Stimulated activated CD4-positive, alpha-beta T cell treated with anti-CD3 and anti-CD28 coated beads, TNF-alpha, amount 100 ng/mL, for 4 hours (primary cell): ENCODE data around the gene AKAP12.
"Not testable (repeated sequence)": the region's sequence is repeated elsewhere in the genome, so short reads cannot be mapped to it uniquely, and the experiment has no call there.

Experiments
- DNase-seq, 3 experiments: peaks; one replicate each; pipeline ENCODE4 v3.0.0-alpha.2; 2020; ENCODE audit warnings: low read depth in 3 of 3

The AKAP12 gene

DNA sequence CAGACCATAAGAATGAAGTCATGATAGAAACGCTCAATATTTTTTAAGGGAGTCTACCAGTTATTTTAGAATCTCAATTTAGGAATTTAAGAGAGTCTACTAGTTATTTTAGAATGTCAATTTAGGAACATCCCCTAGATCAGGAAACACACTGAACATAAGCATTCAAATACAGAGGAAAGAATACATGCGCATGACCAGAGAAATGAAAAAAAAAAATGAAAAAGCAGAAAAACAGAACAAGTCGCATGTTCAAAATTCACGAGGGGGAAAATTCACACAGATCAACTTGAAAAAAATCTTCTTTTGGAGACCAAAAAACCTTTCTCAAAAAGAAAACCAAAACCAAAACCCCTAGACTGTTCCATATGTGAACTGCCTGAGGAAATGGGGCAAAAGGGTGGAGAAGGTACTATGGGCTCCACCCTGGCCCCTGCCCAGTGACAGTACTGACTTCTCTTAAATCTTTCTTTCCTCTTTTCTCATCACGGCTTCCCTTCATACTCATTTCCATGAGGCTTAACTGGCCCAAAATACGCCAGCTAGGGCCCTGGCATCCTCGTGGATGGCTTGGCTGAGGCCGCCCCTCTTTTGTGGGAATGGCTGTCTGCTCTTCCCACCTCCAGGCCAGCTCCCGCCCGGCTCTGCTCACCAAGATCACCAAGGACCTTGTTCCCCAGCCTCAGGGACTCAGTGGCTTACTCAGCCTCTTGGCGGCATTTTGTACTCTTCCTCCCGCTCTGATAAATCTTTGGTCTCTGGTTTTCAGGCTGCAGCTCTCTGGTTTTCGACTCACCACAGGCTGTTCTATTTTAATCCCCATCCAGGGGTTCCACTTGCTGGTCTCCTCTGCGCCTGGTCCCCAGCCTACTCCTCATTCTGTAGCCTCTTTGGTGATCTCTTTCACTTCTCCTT, 140.4 kb downstream of the AKAP12 start:
- DNase-seq: no peak

- DNase-seq: no peak
Observed at GRCh38 chr6:151380848-151381205, 141.1 kb downstream of the AKAP12 start.

DNA sequence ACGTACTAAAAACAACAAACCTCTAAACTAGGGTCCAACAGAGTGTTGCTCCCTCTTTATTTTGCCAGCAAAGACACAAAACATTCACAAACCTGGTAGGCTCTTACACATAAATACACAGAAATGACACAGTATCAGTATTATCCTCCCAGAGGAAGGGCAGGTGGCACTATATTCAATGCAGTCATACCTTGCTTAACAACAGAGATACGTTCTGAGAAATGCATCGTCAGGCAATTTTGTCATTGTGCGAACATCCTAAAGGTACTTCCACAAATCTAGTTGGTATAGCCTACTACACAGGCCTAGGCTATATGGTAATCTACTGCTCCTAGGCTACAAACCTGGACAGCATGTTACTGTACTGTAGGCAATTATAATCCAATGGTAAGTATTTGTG, 142.0 kb downstream of the AKAP12 start:
- DNase-seq: no peak

- DNase-seq: not testable (repeated sequence)
Observed at GRCh38 chr6:151382631-151383030, 142.9 kb downstream of the AKAP12 start.

DNA sequence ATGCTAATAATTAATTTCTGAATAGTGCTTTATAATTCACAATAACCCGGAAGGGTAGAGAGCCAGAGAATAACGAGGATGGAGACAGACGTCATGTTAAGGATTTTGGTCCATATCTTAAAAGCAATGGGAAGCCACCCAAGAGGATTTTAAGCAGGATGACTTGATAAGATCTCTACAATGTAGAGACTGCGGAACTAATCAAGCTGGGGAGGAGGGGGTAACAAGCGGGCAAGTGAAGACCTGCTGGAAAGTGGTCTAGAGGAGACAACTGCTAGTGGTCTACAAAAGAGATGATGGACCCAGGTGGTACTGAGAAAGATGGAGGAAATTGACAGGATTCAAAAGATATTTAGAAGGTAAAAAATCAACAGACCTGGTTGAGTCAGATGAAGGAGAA, 144.4 kb downstream of the AKAP12 start:
- DNase-seq: no peak

- DNase-seq: no peak
Observed at GRCh38 chr6:151385177-151385576, 145.4 kb downstream of the AKAP12 start.

DNA sequence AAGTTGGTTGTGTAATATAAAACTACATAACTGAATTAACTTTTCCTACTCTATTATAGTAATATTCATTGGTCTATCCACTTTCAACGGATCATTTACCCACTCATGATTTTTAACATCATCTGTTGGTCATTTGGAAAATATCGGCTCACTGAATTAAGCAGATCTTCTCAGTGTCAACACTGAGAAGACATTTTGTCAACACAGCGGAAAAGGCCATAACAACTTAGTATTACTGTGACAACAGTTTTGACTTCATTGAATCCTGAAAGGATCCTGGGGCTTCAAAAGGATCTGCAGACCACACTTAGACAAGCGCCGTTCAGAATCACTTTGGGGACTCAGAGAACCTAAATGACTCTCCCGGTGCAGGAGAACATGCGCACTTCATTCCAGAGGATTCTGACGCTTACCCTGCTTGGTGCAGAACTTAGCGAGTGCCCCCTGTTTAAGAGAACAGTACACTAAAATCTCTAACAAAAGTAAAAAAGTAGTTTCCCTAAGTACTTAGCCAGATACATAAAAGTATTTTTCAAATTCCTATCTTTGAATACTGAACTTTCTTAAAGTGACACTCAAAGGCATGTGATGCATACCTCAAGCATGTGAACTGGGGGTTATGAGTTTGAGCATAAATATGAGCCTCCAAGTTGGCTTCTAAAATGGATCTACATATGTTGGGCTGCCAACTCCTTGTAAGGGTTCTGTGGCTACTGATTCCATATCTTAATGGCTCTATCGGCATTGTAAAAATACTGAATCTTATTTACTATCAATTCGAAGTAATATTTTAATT, 147.6 kb downstream of the AKAP12 start:
- DNase-seq: no peak

- DNase-seq: no peak
Observed at GRCh38 chr6:151388236-151388635, 148.5 kb downstream of the AKAP12 start.

DNA sequence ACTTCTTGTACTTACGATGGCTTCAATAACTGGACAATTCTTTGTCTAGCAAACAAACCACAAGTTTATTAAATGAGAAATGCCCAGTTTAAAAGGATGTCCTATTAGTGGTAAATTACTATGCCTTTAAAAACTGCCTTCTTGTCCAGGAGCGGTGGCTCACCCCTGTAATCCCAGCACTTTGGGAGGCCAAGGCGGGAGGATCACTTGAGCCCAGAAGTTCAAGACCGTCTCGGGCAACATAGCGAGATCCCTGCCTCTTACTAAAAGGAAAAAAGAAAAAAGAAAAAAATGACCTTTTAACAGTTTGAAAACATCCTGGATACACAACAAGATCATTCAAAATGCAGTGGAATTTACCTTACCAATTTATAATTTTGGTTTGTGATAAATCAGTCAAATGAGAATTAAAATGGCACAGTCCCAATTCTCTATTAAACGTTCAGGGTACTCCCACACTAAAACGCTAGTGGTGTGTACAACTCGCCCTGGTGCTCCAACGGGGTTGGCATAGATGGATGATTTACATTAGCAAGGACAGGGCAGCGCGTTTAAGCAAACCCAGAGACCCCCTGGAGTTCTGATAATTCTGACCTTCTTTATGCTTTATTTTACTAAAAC, 149.3 kb downstream of the AKAP12 start:
- no peak for DNase-seq

- DNase-seq: no peak
Observed at GRCh38 chr6:151389618-151390275, 150.0 kb downstream of the AKAP12 start.

- peak; percentile 88 to 98 (median 96) for DNase-seq
Observed at GRCh38 chr6:151390276-151390850, 150.6 kb downstream of the AKAP12 start.

DNA sequence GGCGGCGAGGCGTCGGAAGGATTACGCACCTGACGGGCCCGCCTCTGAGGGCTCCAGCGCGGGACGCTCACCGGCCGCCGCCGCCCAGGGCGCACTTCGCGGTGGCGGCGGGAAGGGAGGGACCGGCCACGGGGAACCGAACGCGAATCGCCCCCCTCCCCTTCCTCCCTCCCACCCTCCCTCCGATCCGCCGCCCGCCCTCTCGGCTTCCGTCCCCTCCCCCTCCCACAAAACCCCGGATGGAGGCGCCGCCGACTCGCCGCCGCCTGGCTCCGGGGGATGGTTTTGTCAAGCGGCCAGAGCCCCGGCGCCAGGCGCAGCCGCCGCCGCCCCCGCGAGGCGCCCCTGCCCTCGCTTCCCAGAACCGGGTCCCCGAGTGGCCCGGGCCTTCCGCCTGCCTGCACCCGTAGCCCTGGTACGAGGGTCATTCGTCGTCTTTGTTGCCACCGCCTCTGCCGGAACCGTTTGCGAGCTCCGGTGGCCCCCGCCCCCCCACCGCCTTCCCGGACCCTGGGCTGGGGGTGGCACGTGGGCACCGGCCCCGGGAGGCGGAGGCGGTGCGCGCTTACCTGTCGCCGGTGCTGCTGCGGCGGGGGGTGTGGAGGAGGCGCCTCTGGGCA, 151.2 kb downstream of the AKAP12 start:
- DNase-seq: peak; percentile 67 to 74 (median 71)

DNA sequence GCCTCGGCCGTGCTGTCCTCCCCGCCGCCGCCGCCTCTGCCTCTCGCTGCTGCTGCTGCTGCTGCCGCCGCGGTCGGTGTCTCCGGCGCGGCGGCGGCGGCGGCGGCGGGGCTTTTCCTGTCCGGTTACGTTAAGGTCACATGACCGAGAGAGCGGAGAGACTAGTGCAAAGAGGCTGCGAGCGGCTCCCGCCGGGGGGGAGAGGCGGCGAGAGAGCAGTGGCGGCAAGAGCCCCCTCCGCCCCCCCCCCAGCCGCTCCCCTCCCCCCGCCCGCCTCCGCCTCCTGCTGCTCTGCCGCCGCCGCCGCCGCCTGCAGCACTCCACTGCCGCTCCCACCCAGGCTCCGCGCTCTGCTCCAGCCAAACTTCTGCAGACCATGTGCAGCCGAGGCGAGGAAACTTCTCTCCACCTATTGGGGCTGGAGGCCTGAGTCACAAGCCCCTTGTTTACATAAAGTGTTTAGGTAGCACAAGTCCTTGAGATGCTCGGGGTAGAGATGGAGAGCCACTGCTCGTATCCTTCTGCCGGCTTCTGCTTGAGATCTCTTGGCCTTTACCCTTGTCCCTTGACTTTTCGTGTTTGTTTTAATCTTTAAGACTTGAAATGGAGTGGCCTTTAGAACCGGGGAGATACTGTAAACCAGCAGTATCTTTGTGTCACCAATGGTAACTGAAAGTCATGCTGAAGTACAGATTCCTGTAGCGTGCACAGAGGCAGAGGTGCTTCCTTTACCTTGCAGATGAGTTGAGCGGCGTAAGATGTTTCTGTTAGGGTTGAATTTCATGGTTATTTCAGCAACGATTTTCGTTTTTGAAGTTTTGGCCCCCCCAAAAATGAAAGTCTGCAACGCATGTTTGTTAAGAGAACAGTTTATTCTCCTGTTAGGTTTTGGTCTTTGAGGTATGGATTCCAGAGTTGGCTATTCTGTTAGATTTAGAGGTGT, 152.0 kb downstream of the AKAP12 start, which contains the start of gene ZBTB2:
TSS of gene ZBTB2 (minus strand) at position 89 of the 943 bp plus-strand sequence. CDS start 17,922 bp downstream, outside the sequence.
- peak; percentile 40 to 44 (median 41) for DNase-seq

GRCh38 chr6:151392427-151392826, 152.7 kb downstream of the AKAP12 start:
- DNase-seq: no peak

GRCh38 chr6:151393410-151393809, 153.6 kb downstream of the AKAP12 start:
- no peak for DNase-seq

DNA sequence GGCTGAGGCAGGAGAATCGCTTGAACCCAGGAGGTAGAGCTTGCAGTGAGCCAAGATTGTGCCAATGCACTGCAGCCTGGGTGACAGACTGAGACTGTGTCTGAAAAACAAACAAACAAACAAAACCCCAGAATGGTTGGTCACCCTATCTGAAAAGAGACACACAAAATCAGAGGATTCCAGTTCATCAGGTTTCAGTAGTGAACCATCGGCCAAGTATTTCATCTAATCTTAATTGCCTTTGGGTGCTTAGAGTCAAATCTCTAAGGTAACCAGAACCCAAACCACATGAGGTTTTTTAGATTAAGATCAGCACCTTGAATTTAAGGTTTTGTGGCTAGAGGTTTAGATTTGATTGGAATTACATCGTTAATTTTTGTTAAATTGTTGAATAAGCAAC, 159.9 kb downstream of the AKAP12 start:
- no peak for DNase-seq

DNA sequence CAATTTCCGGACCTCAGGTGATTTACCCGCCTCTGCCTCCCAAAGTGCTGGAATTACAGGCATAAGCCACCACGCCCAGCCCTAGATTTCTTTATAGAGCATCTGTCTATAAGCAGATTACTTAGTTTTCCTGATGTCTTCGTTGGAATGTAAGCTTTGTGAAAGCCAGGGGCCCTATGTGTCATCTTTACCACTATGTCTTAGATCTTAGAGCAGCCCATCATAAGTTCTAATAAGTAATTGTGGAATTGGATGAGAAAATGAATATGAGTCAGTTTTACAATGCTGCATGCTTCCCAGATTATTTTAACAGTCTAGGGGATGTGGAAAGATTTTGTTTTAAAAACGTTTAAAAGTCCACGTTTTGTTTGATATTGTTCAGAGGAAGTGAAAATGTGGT, 160.7 kb downstream of the AKAP12 start:
- no peak for DNase-seq

- no peak for DNase-seq
Observed at GRCh38 chr6:151402228-151402627, 162.5 kb downstream of the AKAP12 start.

- DNase-seq: no peak
Observed at GRCh38 chr6:151403919-151404308, 164.1 kb downstream of the AKAP12 start.
